Nephron progenitor cell (in vitro differentiated cells): ENCODE results near the gene PDE6B.
A peak's percentile ranks its signal among the peaks of the same experiment; 100 is the strongest.

Experiments used
- DNase-seq: peaks from one replicate; pipeline ENCODE4 v3.0.0; 2021
- H3K27ac Mint-ChIP-seq: 2 replicates; pipeline ENCODE4 v1.8.0; 2021; ENCODE audit warnings: mild to moderate bottlenecking, moderate library complexity, mixed read lengths
- H3K27me3 Mint-ChIP-seq: 2 replicates; pipeline ENCODE4 v1.8.0; 2021; ENCODE audit warnings: mild to moderate bottlenecking, low read depth, mixed read lengths; ENCODE audit not compliant: poor library complexity
- H3K36me3 Mint-ChIP-seq: 2 replicates; pipeline ENCODE4 v1.8.0; 2021; ENCODE audit warnings: low read depth, mixed read lengths
- H3K4me1 Mint-ChIP-seq: 2 replicates; pipeline ENCODE4 v1.8.0; 2021; ENCODE audit warnings: mixed read lengths
- H3K4me3 Mint-ChIP-seq: 2 replicates; pipeline ENCODE4 v1.8.0; 2021; ENCODE audit warnings: mild to moderate bottlenecking, moderate library complexity, mixed read lengths
- H3K9me3 Mint-ChIP-seq: 2 replicates; pipeline ENCODE4 v1.8.0; 2021; ENCODE audit warnings: mild to moderate bottlenecking, moderate library complexity, mixed read lengths
- TF ChIP-seq, protein P1 (sequence below): fragments of 200-600 bp; sonication (generic); IDR thresholded peaks from 2 replicates; pipeline ENCODE4 v1.5.0; 2021; ENCODE audit warnings: antibody characterized with exemption

Gene PDE6B

GRCh38 chr4:659851-660250 lies 34.5 kb downstream of the PDE6B start:
- H3K4me3 Mint-ChIP-seq = no peak overlapping the region
- H3K27me3 Mint-ChIP-seq = peaks cover 8% of the 10 kb centered on the region
- TF ChIP-seq, protein P1, sequence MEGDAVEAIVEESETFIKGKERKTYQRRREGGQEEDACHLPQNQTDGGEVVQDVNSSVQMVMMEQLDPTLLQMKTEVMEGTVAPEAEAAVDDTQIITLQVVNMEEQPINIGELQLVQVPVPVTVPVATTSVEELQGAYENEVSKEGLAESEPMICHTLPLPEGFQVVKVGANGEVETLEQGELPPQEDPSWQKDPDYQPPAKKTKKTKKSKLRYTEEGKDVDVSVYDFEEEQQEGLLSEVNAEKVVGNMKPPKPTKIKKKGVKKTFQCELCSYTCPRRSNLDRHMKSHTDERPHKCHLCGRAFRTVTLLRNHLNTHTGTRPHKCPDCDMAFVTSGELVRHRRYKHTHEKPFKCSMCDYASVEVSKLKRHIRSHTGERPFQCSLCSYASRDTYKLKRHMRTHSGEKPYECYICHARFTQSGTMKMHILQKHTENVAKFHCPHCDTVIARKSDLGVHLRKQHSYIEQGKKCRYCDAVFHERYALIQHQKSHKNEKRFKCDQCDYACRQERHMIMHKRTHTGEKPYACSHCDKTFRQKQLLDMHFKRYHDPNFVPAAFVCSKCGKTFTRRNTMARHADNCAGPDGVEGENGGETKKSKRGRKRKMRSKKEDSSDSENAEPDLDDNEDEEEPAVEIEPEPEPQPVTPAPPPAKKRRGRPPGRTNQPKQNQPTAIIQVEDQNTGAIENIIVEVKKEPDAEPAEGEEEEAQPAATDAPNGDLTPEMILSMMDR = no peak
- no peak for DNase-seq
- peaks cover 22% of the 10 kb centered on the region for H3K4me1 Mint-ChIP-seq
- no peaks in the 10 kb centered on the region for H3K9me3 Mint-ChIP-seq
- H3K36me3 Mint-ChIP-seq = peaks cover 21% of the 10 kb centered on the region
- peak overlapping the region; percentile 70 for H3K27ac Mint-ChIP-seq

GRCh38 chr4:660401-660800 lies 35.0 kb downstream of the PDE6B start:
- no peaks in the 10 kb centered on the region for H3K9me3 Mint-ChIP-seq
- TF ChIP-seq, protein P1 = no peak
- H3K4me3 Mint-ChIP-seq = peak overlapping the region; percentile 7
- peaks cover 8% of the 10 kb centered on the region for H3K27me3 Mint-ChIP-seq
- no peak for DNase-seq
- H3K36me3 Mint-ChIP-seq = peaks cover 21% of the 10 kb centered on the region
- peaks cover 24% of the 10 kb centered on the region for H3K4me1 Mint-ChIP-seq
- H3K27ac Mint-ChIP-seq = no peak overlapping the region

- H3K4me3 Mint-ChIP-seq = no peak overlapping the region
- peaks cover 8% of the 10 kb centered on the region for H3K27me3 Mint-ChIP-seq
- no peak for DNase-seq
- H3K9me3 Mint-ChIP-seq = no peaks in the 10 kb centered on the region
- TF ChIP-seq, protein P1 = no peak
- H3K36me3 Mint-ChIP-seq = peaks cover 21% of the 10 kb centered on the region
- H3K4me1 Mint-ChIP-seq = peaks cover 19% of the 10 kb centered on the region
- no peak overlapping the region for H3K27ac Mint-ChIP-seq
Observed at GRCh38 chr4:661231-661630, 35.9 kb downstream of the PDE6B start.

GRCh38 chr4:661881-662761 lies 36.7 kb downstream of the PDE6B start:
- TF ChIP-seq, protein P1 = no peak
- H3K36me3 Mint-ChIP-seq = peaks cover 21% of the 10 kb centered on the region
- H3K4me3 Mint-ChIP-seq = peak overlapping the region; percentile 71
- H3K4me1 Mint-ChIP-seq = peaks cover 11% of the 10 kb centered on the region
- no peaks in the 10 kb centered on the region for H3K9me3 Mint-ChIP-seq
- H3K27me3 Mint-ChIP-seq = peaks cover 8% of the 10 kb centered on the region
- no peak for DNase-seq
- H3K27ac Mint-ChIP-seq = no peak overlapping the region

GRCh38 chr4:663046-663437 lies 37.7 kb downstream of the PDE6B start:
- peak overlapping the region; percentile 71 for H3K4me3 Mint-ChIP-seq
- H3K9me3 Mint-ChIP-seq = no peaks in the 10 kb centered on the region
- H3K4me1 Mint-ChIP-seq = peaks cover 11% of the 10 kb centered on the region
- no peak for DNase-seq
- TF ChIP-seq, protein P1 = no peak
- H3K27me3 Mint-ChIP-seq = peaks cover 11% of the 10 kb centered on the region
- no peak overlapping the region for H3K27ac Mint-ChIP-seq
- H3K36me3 Mint-ChIP-seq = peaks cover 21% of the 10 kb centered on the region
